Retina (tissue), 1 donor: Measurements from ENCODE around the gene ODF2L.

ENCODE experiments used
- DNase-seq: peaks from one replicate; pipeline ENCODE4 v3.0.0-alpha.2; 2016

Gene ODF2L

GRCh38 chr1:86395751-86396497, at the start of gene ODF2L:
ODF2L (minus strand) TSS chr1:86396323; CDS start chr1:86387027, 9,296 bp downstream.
- DNase-seq, result peak; percentile 92

- no peak for DNase-seq
Measured at GRCh38 chr1:86445919-86446318, 49.8 kb upstream of the ODF2L start.

- DNase-seq, result no peak
Measured at GRCh38 chr1:86441997-86442396, 45.9 kb upstream of the ODF2L start.

GRCh38 chr1:86441581-86441980, 45.5 kb upstream of the ODF2L start:
- no peak for DNase-seq

GRCh38 chr1:86436041-86436440, 39.9 kb upstream of the ODF2L start:
- peak; percentile 79 for DNase-seq

GRCh38 chr1:86435327-86435726, 39.2 kb upstream of the ODF2L start:
- no peak for DNase-seq

- DNase-seq, result no peak
Measured at GRCh38 chr1:86434059-86434458, 37.9 kb upstream of the ODF2L start.

GRCh38 chr1:86430376-86430775, 34.3 kb upstream of the ODF2L start:
- DNase-seq, result no peak

GRCh38 chr1:86429835-86430234, 33.7 kb upstream of the ODF2L start:
- DNase-seq, result no peak

- no peak for DNase-seq
Measured at GRCh38 chr1:86429122-86429725, 33.1 kb upstream of the ODF2L start.

GRCh38 chr1:86423873-86424272, 27.8 kb upstream of the ODF2L start, which contains the start of gene CLCA2:
CLCA2 (plus strand) TSS chr1:86424171; CDS start chr1:86424248, 77 bp downstream.
- no peak for DNase-seq

- no peak for DNase-seq
Measured at GRCh38 chr1:86423473-86423872, 27.4 kb upstream of the ODF2L start.

- DNase-seq, result no peak
Measured at GRCh38 chr1:86421601-86422280, 25.6 kb upstream of the ODF2L start.

- peak; percentile 48 for DNase-seq
Measured at GRCh38 chr1:86419277-86419903, 23.3 kb upstream of the ODF2L start.

- no peak for DNase-seq
Measured at GRCh38 chr1:86416343-86416742, 20.2 kb upstream of the ODF2L start.

- DNase-seq, result no peak
Measured at GRCh38 chr1:86410879-86411278, 14.8 kb upstream of the ODF2L start.

- DNase-seq, result no peak
Measured at GRCh38 chr1:86409416-86410021, 13.4 kb upstream of the ODF2L start.

GRCh38 chr1:86396498-86396890, 371 bp upstream of the ODF2L start:
- no peak for DNase-seq

- no peak for DNase-seq
Measured at GRCh38 chr1:86394416-86394815, 1.7 kb downstream of the ODF2L start.

- no peak for DNase-seq
Measured at GRCh38 chr1:86389307-86389706, 6.8 kb downstream of the ODF2L start.

- no peak for DNase-seq
Measured at GRCh38 chr1:86388777-86389176, 7.3 kb downstream of the ODF2L start.

GRCh38 chr1:86387916-86388627, 8.1 kb downstream of the ODF2L start:
- no peak for DNase-seq
